Measurements from ENCODE around the gene PHTF1.

DNA sequence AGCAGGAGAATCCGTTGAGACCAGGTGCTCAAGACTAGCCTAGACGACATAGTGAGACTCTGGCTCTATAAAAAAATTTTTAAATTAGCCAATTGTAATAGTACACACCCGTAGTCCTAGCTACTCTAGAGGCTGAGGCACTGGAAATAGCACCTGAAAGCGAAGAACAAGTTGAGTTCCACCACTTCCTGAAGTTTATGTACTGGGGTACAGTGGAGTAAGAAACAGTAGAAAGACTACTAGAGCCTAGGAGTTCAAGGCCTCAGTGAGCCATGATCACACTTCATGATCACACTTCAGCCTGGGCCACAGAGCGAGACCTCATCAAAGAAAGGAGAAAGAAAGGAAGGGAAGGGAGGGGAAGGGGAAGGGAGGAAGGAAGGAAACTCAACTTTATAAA lies 33.2 kb upstream of the PHTF1 start:
- TF ChIP-seq, protein P1, sequence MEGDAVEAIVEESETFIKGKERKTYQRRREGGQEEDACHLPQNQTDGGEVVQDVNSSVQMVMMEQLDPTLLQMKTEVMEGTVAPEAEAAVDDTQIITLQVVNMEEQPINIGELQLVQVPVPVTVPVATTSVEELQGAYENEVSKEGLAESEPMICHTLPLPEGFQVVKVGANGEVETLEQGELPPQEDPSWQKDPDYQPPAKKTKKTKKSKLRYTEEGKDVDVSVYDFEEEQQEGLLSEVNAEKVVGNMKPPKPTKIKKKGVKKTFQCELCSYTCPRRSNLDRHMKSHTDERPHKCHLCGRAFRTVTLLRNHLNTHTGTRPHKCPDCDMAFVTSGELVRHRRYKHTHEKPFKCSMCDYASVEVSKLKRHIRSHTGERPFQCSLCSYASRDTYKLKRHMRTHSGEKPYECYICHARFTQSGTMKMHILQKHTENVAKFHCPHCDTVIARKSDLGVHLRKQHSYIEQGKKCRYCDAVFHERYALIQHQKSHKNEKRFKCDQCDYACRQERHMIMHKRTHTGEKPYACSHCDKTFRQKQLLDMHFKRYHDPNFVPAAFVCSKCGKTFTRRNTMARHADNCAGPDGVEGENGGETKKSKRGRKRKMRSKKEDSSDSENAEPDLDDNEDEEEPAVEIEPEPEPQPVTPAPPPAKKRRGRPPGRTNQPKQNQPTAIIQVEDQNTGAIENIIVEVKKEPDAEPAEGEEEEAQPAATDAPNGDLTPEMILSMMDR (IDR thresholded peaks at IDR 0.05): no peak
- no peak for TF ChIP-seq POLR2A (IDR thresholded peaks at IDR 0.05; ENCODE audit: low read depth)

Data from esophagus muscularis mucosa (tissue), 3 donors.